ENCODE data around the gene KLK3. TPM values are rescaled to one million over a fixed set of nuclear protein-coding genes. Genes with fewer than 3 reads are reported as not detected.

The KLK3 gene
- total and polyA plus RNA-seq, 2 experiments from 2014 or later: 0.19 TPM; not detected in 1

DNA sequence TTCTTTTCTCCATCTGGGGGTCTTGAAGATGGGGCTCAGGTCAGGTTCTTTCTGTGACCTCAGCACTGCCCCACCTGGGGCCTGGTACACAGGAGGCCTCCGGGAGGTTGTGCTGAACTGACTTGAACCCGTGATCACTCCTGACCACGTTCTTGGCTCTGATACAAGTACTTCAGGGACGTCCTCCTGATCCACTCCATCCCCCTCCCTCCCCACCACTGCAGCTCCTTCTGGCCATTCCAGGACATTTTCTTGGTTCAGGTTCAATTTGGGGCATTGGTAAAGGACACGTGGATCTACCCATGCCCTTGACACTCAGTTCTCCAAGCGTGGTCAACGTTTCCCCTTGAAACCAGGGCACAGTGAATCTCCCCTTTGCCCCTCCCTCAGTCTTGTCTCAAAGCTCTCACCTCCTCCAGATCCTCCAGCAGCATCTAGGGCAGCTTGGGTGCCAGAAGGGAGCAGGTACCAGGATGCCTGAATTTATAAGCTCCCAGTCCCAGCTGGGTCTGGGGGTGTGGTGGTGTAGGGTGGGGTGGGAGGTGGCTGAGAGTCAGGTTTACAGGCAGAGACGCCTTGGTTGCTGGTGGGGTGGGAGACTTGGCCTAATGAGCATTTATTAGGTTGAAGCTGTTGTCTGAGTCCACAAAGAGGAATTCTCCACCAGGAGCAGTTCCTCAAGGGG lies 21.5 kb upstream of the KLK3 start, which contains the start of gene KLK15 (continued):
- TF ChIP-seq ZNF114 (CRISPR knock-in tag; IDR thresholded peaks at IDR 0.05) (no peak), POLR2AphosphoS5 (IDR thresholded peaks at IDR 0.05; ENCODE audit: low read depth) (no peak), NANOG (IDR thresholded peaks at IDR 0.05; ENCODE audit: borderline replicate concordance) (no peak), STAT1 (IDR thresholded peaks at IDR 0.05; ENCODE audit: unreplicated experiment) (no peak)

DNA sequence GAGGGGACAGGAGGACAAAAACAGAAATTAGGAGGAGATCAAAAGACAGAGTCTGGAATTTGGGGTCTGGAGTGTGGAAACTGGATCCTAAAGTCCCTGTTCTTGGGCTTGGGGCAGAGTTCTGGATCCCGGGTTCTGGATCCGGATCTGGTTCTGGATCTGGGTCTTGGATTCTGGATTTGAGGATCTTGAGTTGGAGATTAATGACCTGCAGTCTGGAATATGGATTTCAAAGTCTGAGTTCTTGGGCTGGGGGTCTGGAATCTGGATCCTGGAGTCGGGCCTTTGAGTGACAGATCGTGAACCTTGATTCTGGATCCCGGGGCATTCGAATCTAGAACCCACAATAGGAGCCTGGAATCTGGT lies 20.9 kb upstream of the KLK3 start:
- TF ChIP-seq, protein P1, sequence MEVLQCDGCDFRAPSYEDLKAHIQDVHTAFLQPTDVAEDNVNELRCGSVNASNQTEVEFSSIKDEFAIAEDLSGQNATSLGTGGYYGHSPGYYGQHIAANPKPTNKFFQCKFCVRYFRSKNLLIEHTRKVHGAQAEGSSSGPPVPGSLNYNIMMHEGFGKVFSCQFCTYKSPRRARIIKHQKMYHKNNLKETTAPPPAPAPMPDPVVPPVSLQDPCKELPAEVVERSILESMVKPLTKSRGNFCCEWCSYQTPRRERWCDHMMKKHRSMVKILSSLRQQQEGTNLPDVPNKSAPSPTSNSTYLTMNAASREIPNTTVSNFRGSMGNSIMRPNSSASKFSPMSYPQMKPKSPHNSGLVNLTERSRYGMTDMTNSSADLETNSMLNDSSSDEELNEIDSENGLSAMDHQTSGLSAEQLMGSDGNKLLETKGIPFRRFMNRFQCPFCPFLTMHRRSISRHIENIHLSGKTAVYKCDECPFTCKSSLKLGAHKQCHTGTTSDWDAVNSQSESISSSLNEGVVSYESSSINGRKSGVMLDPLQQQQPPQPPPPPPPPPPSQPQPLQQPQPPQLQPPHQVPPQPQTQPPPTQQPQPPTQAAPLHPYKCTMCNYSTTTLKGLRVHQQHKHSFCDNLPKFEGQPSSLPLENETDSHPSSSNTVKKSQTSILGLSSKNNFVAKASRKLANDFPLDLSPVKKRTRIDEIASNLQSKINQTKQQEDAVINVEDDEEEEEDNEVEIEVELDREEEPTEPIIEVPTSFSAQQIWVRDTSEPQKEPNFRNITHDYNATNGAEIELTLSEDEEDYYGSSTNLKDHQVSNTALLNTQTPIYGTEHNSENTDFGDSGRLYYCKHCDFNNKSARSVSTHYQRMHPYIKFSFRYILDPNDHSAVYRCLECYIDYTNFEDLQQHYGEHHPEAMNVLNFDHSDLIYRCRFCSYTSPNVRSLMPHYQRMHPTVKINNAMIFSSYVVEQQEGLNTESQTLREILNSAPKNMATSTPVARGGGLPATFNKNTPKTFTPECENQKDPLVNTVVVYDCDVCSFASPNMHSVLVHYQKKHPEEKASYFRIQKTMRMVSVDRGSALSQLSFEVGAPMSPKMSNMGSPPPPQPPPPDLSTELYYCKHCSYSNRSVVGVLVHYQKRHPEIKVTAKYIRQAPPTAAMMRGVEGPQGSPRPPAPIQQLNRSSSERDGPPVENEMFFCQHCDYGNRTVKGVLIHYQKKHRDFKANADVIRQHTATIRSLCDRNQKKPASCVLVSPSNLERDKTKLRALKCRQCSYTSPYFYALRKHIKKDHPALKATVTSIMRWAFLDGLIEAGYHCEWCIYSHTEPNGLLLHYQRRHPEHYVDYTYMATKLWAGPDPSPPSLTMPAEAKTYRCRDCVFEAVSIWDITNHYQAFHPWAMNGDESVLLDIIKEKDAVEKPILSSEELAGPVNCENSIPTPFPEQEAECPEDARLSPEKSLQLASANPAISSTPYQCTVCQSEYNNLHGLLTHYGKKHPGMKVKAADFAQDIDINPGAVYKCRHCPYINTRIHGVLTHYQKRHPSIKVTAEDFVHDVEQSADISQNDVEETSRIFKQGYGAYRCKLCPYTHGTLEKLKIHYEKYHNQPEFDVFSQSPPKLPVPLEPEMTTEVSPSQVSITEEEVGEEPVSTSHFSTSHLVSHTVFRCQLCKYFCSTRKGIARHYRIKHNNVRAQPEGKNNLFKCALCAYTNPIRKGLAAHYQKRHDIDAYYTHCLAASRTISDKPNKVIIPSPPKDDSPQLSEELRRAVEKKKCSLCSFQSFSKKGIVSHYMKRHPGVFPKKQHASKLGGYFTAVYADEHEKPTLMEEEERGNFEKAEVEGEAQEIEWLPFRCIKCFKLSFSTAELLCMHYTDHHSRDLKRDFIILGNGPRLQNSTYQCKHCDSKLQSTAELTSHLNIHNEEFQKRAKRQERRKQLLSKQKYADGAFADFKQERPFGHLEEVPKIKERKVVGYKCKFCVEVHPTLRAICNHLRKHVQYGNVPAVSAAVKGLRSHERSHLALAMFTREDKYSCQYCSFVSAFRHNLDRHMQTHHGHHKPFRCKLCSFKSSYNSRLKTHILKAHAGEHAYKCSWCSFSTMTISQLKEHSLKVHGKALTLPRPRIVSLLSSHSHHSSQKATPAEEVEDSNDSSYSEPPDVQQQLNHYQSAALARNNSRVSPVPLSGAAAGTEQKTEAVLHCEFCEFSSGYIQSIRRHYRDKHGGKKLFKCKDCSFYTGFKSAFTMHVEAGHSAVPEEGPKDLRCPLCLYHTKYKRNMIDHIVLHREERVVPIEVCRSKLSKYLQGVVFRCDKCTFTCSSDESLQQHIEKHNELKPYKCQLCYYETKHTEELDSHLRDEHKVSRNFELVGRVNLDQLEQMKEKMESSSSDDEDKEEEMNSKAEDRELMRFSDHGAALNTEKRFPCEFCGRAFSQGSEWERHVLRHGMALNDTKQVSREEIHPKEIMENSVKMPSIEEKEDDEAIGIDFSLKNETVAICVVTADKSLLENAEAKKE (CRISPR knock-in tag; IDR thresholded peaks at IDR 0.05): no peak
- TF ChIP-seq EZH2phosphoT487 (IDR thresholded peaks at IDR 0.05; ENCODE audit: unreplicated experiment): no peak
- no peak for TF ChIP-seq POLR2AphosphoS5 (IDR thresholded peaks at IDR 0.05; ENCODE audit: low read depth)
- TF ChIP-seq ZNF114 (CRISPR knock-in tag; IDR thresholded peaks at IDR 0.05): no peak
- TF ChIP-seq, protein P2, sequence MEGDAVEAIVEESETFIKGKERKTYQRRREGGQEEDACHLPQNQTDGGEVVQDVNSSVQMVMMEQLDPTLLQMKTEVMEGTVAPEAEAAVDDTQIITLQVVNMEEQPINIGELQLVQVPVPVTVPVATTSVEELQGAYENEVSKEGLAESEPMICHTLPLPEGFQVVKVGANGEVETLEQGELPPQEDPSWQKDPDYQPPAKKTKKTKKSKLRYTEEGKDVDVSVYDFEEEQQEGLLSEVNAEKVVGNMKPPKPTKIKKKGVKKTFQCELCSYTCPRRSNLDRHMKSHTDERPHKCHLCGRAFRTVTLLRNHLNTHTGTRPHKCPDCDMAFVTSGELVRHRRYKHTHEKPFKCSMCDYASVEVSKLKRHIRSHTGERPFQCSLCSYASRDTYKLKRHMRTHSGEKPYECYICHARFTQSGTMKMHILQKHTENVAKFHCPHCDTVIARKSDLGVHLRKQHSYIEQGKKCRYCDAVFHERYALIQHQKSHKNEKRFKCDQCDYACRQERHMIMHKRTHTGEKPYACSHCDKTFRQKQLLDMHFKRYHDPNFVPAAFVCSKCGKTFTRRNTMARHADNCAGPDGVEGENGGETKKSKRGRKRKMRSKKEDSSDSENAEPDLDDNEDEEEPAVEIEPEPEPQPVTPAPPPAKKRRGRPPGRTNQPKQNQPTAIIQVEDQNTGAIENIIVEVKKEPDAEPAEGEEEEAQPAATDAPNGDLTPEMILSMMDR (conservative IDR thresholded peaks at IDR 0.05; ENCODE audit: low read depth in 2 of 2): no peak
- TF ChIP-seq JUNB (IDR thresholded peaks at IDR 0.05; ENCODE audit: unreplicated experiment): no peak
- TF ChIP-seq, protein P3, sequence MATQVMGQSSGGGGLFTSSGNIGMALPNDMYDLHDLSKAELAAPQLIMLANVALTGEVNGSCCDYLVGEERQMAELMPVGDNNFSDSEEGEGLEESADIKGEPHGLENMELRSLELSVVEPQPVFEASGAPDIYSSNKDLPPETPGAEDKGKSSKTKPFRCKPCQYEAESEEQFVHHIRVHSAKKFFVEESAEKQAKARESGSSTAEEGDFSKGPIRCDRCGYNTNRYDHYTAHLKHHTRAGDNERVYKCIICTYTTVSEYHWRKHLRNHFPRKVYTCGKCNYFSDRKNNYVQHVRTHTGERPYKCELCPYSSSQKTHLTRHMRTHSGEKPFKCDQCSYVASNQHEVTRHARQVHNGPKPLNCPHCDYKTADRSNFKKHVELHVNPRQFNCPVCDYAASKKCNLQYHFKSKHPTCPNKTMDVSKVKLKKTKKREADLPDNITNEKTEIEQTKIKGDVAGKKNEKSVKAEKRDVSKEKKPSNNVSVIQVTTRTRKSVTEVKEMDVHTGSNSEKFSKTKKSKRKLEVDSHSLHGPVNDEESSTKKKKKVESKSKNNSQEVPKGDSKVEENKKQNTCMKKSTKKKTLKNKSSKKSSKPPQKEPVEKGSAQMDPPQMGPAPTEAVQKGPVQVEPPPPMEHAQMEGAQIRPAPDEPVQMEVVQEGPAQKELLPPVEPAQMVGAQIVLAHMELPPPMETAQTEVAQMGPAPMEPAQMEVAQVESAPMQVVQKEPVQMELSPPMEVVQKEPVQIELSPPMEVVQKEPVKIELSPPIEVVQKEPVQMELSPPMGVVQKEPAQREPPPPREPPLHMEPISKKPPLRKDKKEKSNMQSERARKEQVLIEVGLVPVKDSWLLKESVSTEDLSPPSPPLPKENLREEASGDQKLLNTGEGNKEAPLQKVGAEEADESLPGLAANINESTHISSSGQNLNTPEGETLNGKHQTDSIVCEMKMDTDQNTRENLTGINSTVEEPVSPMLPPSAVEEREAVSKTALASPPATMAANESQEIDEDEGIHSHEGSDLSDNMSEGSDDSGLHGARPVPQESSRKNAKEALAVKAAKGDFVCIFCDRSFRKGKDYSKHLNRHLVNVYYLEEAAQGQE (IDR thresholded peaks at IDR 0.05; ENCODE audit: unreplicated experiment): no peak
- no peak for TF ChIP-seq EZH2 (IDR thresholded peaks at IDR 0.05; ENCODE audit: low read depth, unreplicated experiment)
- no peak for TF ChIP-seq STAT1 (IDR thresholded peaks at IDR 0.05; ENCODE audit: unreplicated experiment)
- Mint-ChIP-seq H3K4me3 (no peak overlapping the region), H3K36me3 (ENCODE audit: low read depth) (no peaks in the 10 kb centered on the region; the same call in 2 of the 3 replicates), H3K27ac (no peak overlapping the region), H3K9me3 (peaks cover 2% of the 10 kb centered on the region; the same call in 1 of the 3 replicates), H3K4me1 (peaks cover 7% of the 10 kb centered on the region; the same call in 2 of the 3 replicates), H3K27me3 (ENCODE audit: insufficient read depth, low read depth, poor library complexity) (peaks cover 29% of the 10 kb centered on the region)
- no peak overlapping the region for H2AFZ ChIP-seq
- peaks cover 28% of the 10 kb centered on the region for H3K27me3 ChIP-seq (ENCODE audit: insufficient read depth)
- no peaks in the 10 kb centered on the region for H3K36me3 ChIP-seq (ENCODE audit: insufficient read depth)
- 0 out of 2 replicates have a peak, but pooled peaks cover 2% of the 10 kb centered on the region for H3K9me2 ChIP-seq (ENCODE audit: insufficient read depth)
- H3K79me2 ChIP-seq (replicated peaks; ENCODE audit: insufficient read depth): no peaks in the 10 kb centered on the region
- no peak for ATAC-seq
- no peak overlapping the region for H3K4me3 ChIP-seq
- H3K27ac ChIP-seq (ENCODE audit: low read depth): no peak overlapping the region
- H3K4me1 ChIP-seq (ENCODE audit: insufficient read depth): peaks cover 9% of the 10 kb centered on the region
- H3F3A ChIP-seq (replicated peaks; ENCODE audit: low read depth): 0 out of 2 replicates have a peak, but pooled peaks cover 3% of the 10 kb centered on the region
- DNase-seq (ENCODE audit: low spot score): no peak
- no peaks in the 10 kb centered on the region for H4K20me1 ChIP-seq (replicated peaks; ENCODE audit: insufficient read depth)
- no peak overlapping the region for H3K4me2 ChIP-seq

Data from GM23338 (cell line).